ENCODE data around the gene LDLRAD4. TPM values are rescaled to one million over a fixed set of nuclear protein-coding genes. Genes with fewer than 3 reads are reported as not detected.

Gene LDLRAD4
- total and polyA plus RNA-seq, 2 donors (not counting 1 experiment from before 2014, with no cell fraction given), result 13.9 to 35.7 TPM

GRCh38 chr18:13366131-13366530, 147.6 kb downstream of the LDLRAD4 start:
- no peak overlapping the region for H3K9ac ChIP-seq (ENCODE audit: low read length)
- Mint-ChIP-seq H3K4me3 (no peak overlapping the region), H3K9me3 (ENCODE audit: insufficient read depth) (no peaks in the 10 kb centered on the region), H3K27me3 (peaks cover 14% of the 10 kb centered on the region), H3K4me1 (no peaks in the 10 kb centered on the region), H3K27ac (no peak overlapping the region)
- H2AFZ ChIP-seq (ENCODE audit: insufficient read depth, low read depth, low read length, poor library complexity, severe bottlenecking), result no peak overlapping the region
- intact Hi-C loops (cut with micrococcal nuclease), result no loop called here
- peaks cover 0 to 3% (median 0%) of the 10 kb centered on the region in 3 donors for H3K9me3 ChIP-seq (ENCODE audit: control extremely low read depth in 1 of 3, control insufficient read depth in 2 of 3, insufficient read depth in 1 of 3, low read length in 2 of 3)
- no peak overlapping the region for H3K4me3 ChIP-seq (ENCODE audit: control extremely low read depth in 1 of 5, extremely low read depth in 1 of 5, insufficient read depth in 1 of 5, low read depth in 2 of 5, low read length in 4 of 5)
- ChIA-PET CTCF (no interaction called here), POLR2A (no interaction called here)
- H3K4me2 ChIP-seq (replicated peaks; ENCODE audit: low read depth, low read length, poor library complexity, severe bottlenecking), result no peak overlapping the region
- ATAC-seq (ENCODE audit: low read depth), result no peak
- no peaks in the 10 kb centered on the region for H3K27me3 ChIP-seq (replicated peaks in 1 of 4; ENCODE audit: control extremely low read depth in 1 of 4, control insufficient read depth in 3 of 4, insufficient read depth in 4 of 4, low read length in 3 of 4)
- H4K20me1 ChIP-seq (ENCODE audit: control insufficient read depth, insufficient read depth, low read length, poor library complexity, severe bottlenecking), result no peaks in the 10 kb centered on the region
- no peak overlapping the region for H3K27ac ChIP-seq (ENCODE audit: low read length in 2 of 2)
- DNase-seq, result no peak
- TF ChIP-seq CTCF (IDR thresholded peaks at IDR 0.05), result no peak
- no peak for TF ChIP-seq EZH2 (IDR thresholded peaks at IDR 0.05; ENCODE audit: borderline replicate concordance, insufficient read depth, low read depth, low read length, poor library complexity, severe bottlenecking)
- WGBS (ENCODE audit: insufficient coverage), result 100% methylated on average over 2 of the region's 3 CpGs
- peaks cover 0 to 6% of the 10 kb centered on the region in 2 donors for H3K4me1 ChIP-seq (ENCODE audit: control insufficient read depth in 2 of 2, insufficient read depth in 2 of 2, low read length in 2 of 2)
- H3K79me2 ChIP-seq (ENCODE audit: control insufficient read depth, insufficient read depth, low read length), result no peaks in the 10 kb centered on the region
- no peaks in the 10 kb centered on the region for H3K36me3 ChIP-seq (replicated peaks in 1 of 2; ENCODE audit: control extremely low read depth in 1 of 2, control insufficient read depth in 1 of 2, extremely low read depth in 1 of 2, insufficient read depth in 2 of 2, low read length in 1 of 2)

GRCh38 chr18:13366541-13366940, 148.0 kb downstream of the LDLRAD4 start:
- H3K27ac Mint-ChIP-seq, result no peak overlapping the region
- no peaks in the 10 kb centered on the region for H4K20me1 ChIP-seq (ENCODE audit: control insufficient read depth, insufficient read depth, low read length, poor library complexity, severe bottlenecking)
- intact Hi-C loops (cut with micrococcal nuclease), result no loop called here
- POLR2A ChIA-PET, result no interaction called here
- no peak overlapping the region for H3K4me2 ChIP-seq (replicated peaks; ENCODE audit: low read depth, low read length, poor library complexity, severe bottlenecking)
- H3K9me3 ChIP-seq (ENCODE audit: control extremely low read depth in 1 of 3, control insufficient read depth in 2 of 3, insufficient read depth in 1 of 3, low read length in 2 of 3), result peaks cover 0 to 4% (median 0%) of the 10 kb centered on the region in 3 donors
- H2AFZ ChIP-seq (ENCODE audit: insufficient read depth, low read depth, low read length, poor library complexity, severe bottlenecking), result no peak overlapping the region
- CTCF ChIA-PET, result no interaction called here
- no peak for ATAC-seq (ENCODE audit: low read depth)
- peaks cover 1% of the 10 kb centered on the region for H3K4me1 Mint-ChIP-seq
- no peak overlapping the region for H3K4me3 Mint-ChIP-seq
- DNase-seq, result no peak
- H3K27me3 Mint-ChIP-seq, result peaks cover 12% of the 10 kb centered on the region
- H3K9me3 Mint-ChIP-seq (ENCODE audit: insufficient read depth), result no peaks in the 10 kb centered on the region
- H3K4me1 ChIP-seq (ENCODE audit: control insufficient read depth in 2 of 2, insufficient read depth in 2 of 2, low read length in 2 of 2), result peaks cover 2 to 10% of the 10 kb centered on the region in 2 donors
- WGBS (ENCODE audit: insufficient coverage), result 85% methylated on average over 6 of the region's 8 CpGs
- H3K27me3 ChIP-seq (replicated peaks in 1 of 4; ENCODE audit: control extremely low read depth in 1 of 4, control insufficient read depth in 3 of 4, insufficient read depth in 4 of 4, low read length in 3 of 4), result no peaks in the 10 kb centered on the region
- no peak overlapping the region for H3K4me3 ChIP-seq (ENCODE audit: control extremely low read depth in 1 of 5, extremely low read depth in 1 of 5, insufficient read depth in 1 of 5, low read depth in 2 of 5, low read length in 4 of 5)
- no peak overlapping the region for H3K27ac ChIP-seq (ENCODE audit: low read length in 2 of 2)
- H3K36me3 ChIP-seq (replicated peaks in 1 of 2; ENCODE audit: control extremely low read depth in 1 of 2, control insufficient read depth in 1 of 2, extremely low read depth in 1 of 2, insufficient read depth in 2 of 2, low read length in 1 of 2), result no peaks in the 10 kb centered on the region
- no peaks in the 10 kb centered on the region for H3K79me2 ChIP-seq (ENCODE audit: control insufficient read depth, insufficient read depth, low read length)
- H3K9ac ChIP-seq (ENCODE audit: low read length), result no peak overlapping the region
- no peak for TF ChIP-seq EZH2 (IDR thresholded peaks at IDR 0.05; ENCODE audit: borderline replicate concordance, insufficient read depth, low read depth, low read length, poor library complexity, severe bottlenecking)
- no peak for TF ChIP-seq CTCF (IDR thresholded peaks at IDR 0.05)
